Endodermal cell (in vitro differentiated cells): ENCODE measurements around the gene AKT1. TPM values are rescaled to one million over a fixed set of nuclear protein-coding genes. Genes with fewer than 3 reads are reported as not detected.

Source experiments
- DNase-seq: peaks from one replicate; pipeline ENCODE4 v3.0.0-alpha.2; 2017
- H3K27ac ChIP-seq: 2 replicates; pipeline ENCODE4 v1.5.1; 2013; ENCODE audit warnings: mild to moderate bottlenecking, low read depth, low read length, moderate library complexity
- H3K27me3 ChIP-seq: 2 replicates; pipeline ENCODE4 v1.6.1; 2013; ENCODE audit warnings: mild to moderate bottlenecking, low read length, moderate library complexity; ENCODE audit not compliant: insufficient read depth, control insufficient read depth, poor library complexity, severe bottlenecking
- H3K36me3 ChIP-seq: 2 replicates; pipeline ENCODE4 v1.7.0; 2013; ENCODE audit warnings: mild to moderate bottlenecking, low read length, moderate library complexity; ENCODE audit not compliant: control insufficient read depth, insufficient read depth
- H3K4me1 ChIP-seq: one replicate; pipeline ENCODE4 v1.7.0; 2013; ENCODE audit warnings: low read length; ENCODE audit not compliant: control insufficient read depth, insufficient read depth
- H3K4me3 ChIP-seq: 2 replicates; pipeline ENCODE4 v1.5.1; 2013; ENCODE audit warnings: mild to moderate bottlenecking, low read length, moderate library complexity
- H3K9ac ChIP-seq: 2 replicates; pipeline ENCODE4 v1.6.1; 2013; ENCODE audit warnings: mild to moderate bottlenecking, low read length, moderate library complexity; ENCODE audit not compliant: poor library complexity, severe bottlenecking; ENCODE audit errors: extremely low read depth
- H3K9me3 ChIP-seq: 2 replicates; pipeline ENCODE4 v1.6.1; 2013; ENCODE audit warnings: mild to moderate bottlenecking, low read length, moderate library complexity; ENCODE audit not compliant: control insufficient read depth
- H3K27ac Mint-ChIP-seq: 2 replicates; pipeline ENCODE4 v1.8.0; 2020; ENCODE audit warnings: mixed read lengths
- H3K27me3 Mint-ChIP-seq: 2 replicates; pipeline ENCODE4 v1.8.0; 2021; ENCODE audit warnings: mild to moderate bottlenecking, mixed read lengths; ENCODE audit not compliant: insufficient read depth
- H3K36me3 Mint-ChIP-seq: 2 replicates; pipeline ENCODE4 v1.8.0; 2020; ENCODE audit warnings: low read depth, mixed read lengths
- H3K4me1 Mint-ChIP-seq: 2 replicates; pipeline ENCODE4 v1.8.0; 2020; ENCODE audit warnings: mixed read lengths
- H3K4me3 Mint-ChIP-seq: 2 replicates; pipeline ENCODE4 v1.8.0; 2020; ENCODE audit warnings: mild to moderate bottlenecking, moderate library complexity, mixed read lengths
- H3K9me3 Mint-ChIP-seq: 2 replicates; pipeline ENCODE4 v1.8.0; 2020; ENCODE audit warnings: mild to moderate bottlenecking, mixed read lengths
- WGBS, 2 experiments: methylation state at CpG; one replicate each; pipeline versions ENCODE4 v1.1.5 to v1.1.7; 2013; ENCODE audit warnings: missing lambda C conversion rate in 2 of 2, mixed read lengths in 1 of 2; ENCODE audit not compliant: insufficient coverage in 1 of 2, insufficient read length in 1 of 2; 5-methylcytosine and 5-hydroxymethylcytosine counted together
- total RNA-seq, 2 donors: library from RNA; stranded (reverse); fragmentation: NEBNext Ultra II Directional in 1 of 2; extraction: Animal tissue kit (Norgen Biotek cat#: 25700) in 1 of 2; gene quantifications; 2 replicates in 1 of 2; 3 replicates in 1 of 2; pipeline ENCODE4 v1.2.1, GENCODE V29; 2021
- TF ChIP-seq, protein P1 (sequence below): fragments of 200-600 bp; sonication (generic); conservative IDR thresholded peaks from 2 replicates; pipeline ENCODE4 v1.5.0; 2021; ENCODE audit warnings: antibody characterized with exemption, mild to moderate bottlenecking

Gene AKT1
- total RNA-seq, 2 donors from 2014 or later, result 133 to 152 TPM

DNA sequence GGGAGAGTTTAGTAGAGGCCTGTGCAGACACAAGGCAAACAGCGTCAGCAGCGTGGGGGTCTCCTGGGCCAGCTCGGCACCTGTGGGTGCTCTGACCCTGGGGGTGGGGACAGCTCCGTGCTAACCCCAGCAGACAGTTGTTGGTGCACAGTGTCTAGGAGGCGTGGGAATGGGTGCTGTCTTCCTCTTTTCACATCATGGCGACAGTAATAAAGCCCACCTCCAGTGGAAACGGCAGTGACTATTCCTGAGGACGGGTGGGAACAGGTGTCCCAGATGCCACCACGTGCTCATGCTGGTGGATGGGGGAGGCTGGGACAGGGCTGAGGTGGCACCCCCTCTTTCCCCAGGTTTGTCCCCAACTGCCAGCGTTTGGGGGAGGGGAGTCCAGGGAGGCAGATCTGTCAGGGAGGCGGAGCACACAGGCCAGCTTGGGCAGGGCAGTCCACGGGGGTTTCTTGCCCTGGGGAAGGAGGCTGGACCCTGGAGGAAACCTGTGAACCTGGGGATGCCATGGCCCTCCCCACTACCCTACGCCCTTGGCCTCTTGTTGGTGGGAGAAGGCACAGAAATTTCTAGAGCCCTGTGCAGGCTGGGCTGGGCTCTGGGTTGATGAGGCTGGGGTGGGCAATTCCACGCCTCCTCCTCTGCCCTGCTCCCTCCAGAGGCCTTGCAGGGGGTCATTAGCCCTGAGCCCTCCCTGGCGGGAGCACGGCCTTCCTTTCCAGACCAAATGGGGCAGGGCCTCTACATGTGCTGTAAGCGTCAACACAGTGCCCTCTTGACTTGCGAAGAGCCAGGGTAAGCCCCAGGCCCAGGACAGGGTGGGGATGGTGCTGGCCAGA, 9.2 kb upstream of the AKT1 start:
- H3K36me3 ChIP-seq, result no peaks in the 10 kb centered on the region
- Mint-ChIP-seq H3K36me3 (peaks cover 3% of the 10 kb centered on the region), H3K4me1 (peaks cover 2% of the 10 kb centered on the region), H3K4me3 (no peak overlapping the region), H3K27ac (no peak overlapping the region), H3K27me3 (peaks cover 24% of the 10 kb centered on the region), H3K9me3 (no peaks in the 10 kb centered on the region)
- peaks cover 4% of the 10 kb centered on the region for H3K4me1 ChIP-seq
- no peak for DNase-seq
- WGBS, 2 experiments, result 89 to 91% methylated on average over 9 to 18 of the region's 18 CpGs
- H3K27ac ChIP-seq, result no peak overlapping the region
- no peak overlapping the region for H3K9ac ChIP-seq
- TF ChIP-seq, protein P1, sequence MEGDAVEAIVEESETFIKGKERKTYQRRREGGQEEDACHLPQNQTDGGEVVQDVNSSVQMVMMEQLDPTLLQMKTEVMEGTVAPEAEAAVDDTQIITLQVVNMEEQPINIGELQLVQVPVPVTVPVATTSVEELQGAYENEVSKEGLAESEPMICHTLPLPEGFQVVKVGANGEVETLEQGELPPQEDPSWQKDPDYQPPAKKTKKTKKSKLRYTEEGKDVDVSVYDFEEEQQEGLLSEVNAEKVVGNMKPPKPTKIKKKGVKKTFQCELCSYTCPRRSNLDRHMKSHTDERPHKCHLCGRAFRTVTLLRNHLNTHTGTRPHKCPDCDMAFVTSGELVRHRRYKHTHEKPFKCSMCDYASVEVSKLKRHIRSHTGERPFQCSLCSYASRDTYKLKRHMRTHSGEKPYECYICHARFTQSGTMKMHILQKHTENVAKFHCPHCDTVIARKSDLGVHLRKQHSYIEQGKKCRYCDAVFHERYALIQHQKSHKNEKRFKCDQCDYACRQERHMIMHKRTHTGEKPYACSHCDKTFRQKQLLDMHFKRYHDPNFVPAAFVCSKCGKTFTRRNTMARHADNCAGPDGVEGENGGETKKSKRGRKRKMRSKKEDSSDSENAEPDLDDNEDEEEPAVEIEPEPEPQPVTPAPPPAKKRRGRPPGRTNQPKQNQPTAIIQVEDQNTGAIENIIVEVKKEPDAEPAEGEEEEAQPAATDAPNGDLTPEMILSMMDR, result no peak
- peaks cover 21% of the 10 kb centered on the region for H3K27me3 ChIP-seq
- no peaks in the 10 kb centered on the region for H3K9me3 ChIP-seq
- H3K4me3 ChIP-seq, result no peak overlapping the region

DNA sequence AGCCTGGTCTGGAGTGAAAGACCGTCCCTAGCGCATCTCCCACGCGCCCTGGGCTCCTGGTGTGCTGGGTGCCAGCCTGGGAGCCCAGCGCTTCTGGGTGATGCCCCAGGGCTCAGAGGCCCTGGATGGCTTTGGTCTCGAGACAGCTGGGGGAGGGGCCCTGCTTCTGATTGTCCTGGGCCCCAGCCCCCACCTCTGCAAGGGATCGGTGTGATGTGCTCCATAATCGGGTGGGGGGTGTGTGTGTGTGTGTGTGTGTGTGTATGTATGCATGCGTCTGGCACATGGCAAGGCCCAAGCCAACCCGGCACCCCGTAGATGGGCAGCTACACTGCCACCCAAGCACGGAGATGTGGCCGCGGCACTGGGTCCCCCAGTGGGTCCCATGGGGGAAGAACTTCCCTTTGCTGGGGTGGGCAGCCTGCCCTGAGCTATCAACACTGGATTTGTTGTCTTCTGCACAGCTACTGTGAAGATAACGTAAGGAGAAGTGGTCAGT, 8.4 kb upstream of the AKT1 start:
- H3K36me3 ChIP-seq, result no peaks in the 10 kb centered on the region
- no peak overlapping the region for H3K27ac Mint-ChIP-seq
- peaks cover 21% of the 10 kb centered on the region for H3K27me3 ChIP-seq
- TF ChIP-seq, protein P1, result no peak
- no peak overlapping the region for H3K27ac ChIP-seq
- no peak overlapping the region for H3K4me3 ChIP-seq
- H3K4me3 Mint-ChIP-seq, result no peak overlapping the region
- DNase-seq, result no peak
- H3K4me1 Mint-ChIP-seq, result peaks cover 9% of the 10 kb centered on the region
- H3K9me3 ChIP-seq, result no peaks in the 10 kb centered on the region
- peaks cover 4% of the 10 kb centered on the region for H3K4me1 ChIP-seq
- H3K27me3 Mint-ChIP-seq, result peaks cover 26% of the 10 kb centered on the region
- 93 to 100% methylated on average over 4 to 15 of the region's 15 CpGs for WGBS, 2 experiments
- H3K9ac ChIP-seq, result no peak overlapping the region
- H3K9me3 Mint-ChIP-seq, result no peaks in the 10 kb centered on the region
- H3K36me3 Mint-ChIP-seq, result peaks cover 3% of the 10 kb centered on the region

DNA sequence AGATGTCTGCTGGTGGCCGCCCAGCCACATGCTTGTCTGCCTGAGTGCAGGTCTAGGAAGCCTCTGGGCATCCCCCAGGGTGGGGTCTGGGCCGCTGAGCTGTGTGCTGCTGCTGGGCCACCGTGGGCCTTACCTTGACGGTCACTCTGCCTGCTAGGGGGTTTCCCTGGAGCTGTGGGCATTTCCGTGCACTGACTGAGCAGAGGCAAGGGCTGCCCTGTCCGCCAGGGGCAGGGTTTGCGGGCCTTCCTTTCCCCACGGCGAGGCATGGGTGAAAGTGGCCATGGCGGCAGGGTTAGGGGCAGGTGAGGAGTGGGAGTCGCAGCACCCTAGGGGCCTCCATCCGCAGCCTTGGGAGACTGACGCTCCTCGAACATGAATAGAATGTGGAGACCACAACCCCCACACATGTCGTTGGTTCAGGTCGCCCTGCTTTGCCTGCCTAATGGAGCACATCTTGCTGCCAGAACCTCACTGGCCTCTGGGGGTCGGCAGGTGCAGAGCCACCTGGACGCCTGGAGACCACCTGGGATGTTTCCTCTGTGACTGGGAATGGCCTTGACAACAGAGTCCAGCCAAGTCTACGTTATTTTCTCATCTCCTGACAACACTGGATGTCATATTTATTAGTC, 7.8 kb upstream of the AKT1 start:
- no peaks in the 10 kb centered on the region for H3K9me3 Mint-ChIP-seq

More for the DNA sequence above, 7.8 kb upstream of the AKT1 start:
- Mint-ChIP-seq H3K27me3 (peaks cover 32% of the 10 kb centered on the region), H3K27ac (no peak overlapping the region), H3K4me1 (peaks cover 9% of the 10 kb centered on the region), H3K4me3 (no peak overlapping the region), H3K36me3 (peaks cover 3% of the 10 kb centered on the region)
- WGBS, 2 experiments, result 90 to 91% methylated on average over 14 to 19 of the region's 19 CpGs
- Histone ChIP-seq H3K9ac (no peak overlapping the region), H3K4me1 (peaks cover 4% of the 10 kb centered on the region), H3K36me3 (no peaks in the 10 kb centered on the region), H3K27me3 (peaks cover 21% of the 10 kb centered on the region), H3K9me3 (no peaks in the 10 kb centered on the region), H3K4me3 (no peak overlapping the region), H3K27ac (no peak overlapping the region)
- no peak for DNase-seq
- TF ChIP-seq, protein P1, result no peak
